ENCODE measurements around the gene MRPL27.
"Not testable (repeated sequence)": the region's sequence is repeated elsewhere in the genome, so short reads cannot be mapped to it uniquely, and the experiment has no call there.

The MRPL27 gene

DNA sequence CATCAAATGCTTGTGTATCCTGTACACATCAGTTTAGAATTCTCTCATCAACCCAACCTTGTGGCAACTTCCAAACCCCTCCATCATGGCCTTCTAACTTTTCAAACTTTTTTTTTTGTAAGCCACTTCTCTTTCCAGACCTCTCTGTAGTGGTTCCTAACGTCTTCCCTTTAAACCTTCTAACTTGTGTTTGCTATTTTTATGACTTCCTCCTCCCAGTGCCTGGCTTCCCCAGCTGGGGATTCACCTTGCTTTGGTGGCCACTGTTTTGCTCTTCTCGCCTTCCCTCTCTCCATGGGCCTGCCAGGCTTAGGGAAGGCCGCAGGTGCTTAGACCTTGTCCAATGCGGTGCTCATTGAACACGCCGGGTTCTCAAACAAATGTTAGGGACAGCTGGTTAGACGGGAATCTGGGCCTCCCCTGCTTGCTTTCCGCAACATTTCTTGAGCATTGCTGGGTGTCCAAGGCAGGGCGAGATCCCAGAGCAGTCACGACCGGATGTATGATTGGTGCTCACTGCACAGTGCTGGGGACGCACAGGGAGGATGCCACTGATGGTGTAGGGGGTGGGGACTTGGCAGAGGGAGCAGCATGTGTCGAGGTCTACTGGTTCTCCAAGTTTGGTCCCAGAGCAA, 28.1 kb downstream of the MRPL27 start:
- DNase-seq: no peak

- no peak for DNase-seq
Measured at GRCh38 chr17:50339381-50339780, 33.6 kb downstream of the MRPL27 start.

DNA sequence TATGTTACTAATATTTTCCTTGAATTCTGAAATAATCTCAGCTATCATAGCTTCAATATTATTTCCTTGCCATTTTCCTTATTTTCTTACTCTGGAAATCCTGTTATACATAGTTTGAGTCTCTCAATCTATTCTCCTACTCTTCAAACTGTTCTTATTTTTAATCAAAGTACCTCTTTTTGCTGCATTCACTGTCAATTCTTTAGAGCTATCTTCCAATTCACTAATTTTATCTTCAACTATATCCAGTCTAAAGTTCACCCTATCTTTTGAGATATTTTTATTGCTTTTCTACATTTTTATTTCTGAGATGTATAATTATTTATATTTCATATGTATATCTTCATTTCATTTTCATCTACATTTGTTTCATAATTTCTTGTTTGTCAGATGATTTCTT, 34.3 kb downstream of the MRPL27 start:
- DNase-seq: no peak

GRCh38 chr17:50337956-50338355, 35.0 kb downstream of the MRPL27 start:
- DNase-seq: no peak

DNA sequence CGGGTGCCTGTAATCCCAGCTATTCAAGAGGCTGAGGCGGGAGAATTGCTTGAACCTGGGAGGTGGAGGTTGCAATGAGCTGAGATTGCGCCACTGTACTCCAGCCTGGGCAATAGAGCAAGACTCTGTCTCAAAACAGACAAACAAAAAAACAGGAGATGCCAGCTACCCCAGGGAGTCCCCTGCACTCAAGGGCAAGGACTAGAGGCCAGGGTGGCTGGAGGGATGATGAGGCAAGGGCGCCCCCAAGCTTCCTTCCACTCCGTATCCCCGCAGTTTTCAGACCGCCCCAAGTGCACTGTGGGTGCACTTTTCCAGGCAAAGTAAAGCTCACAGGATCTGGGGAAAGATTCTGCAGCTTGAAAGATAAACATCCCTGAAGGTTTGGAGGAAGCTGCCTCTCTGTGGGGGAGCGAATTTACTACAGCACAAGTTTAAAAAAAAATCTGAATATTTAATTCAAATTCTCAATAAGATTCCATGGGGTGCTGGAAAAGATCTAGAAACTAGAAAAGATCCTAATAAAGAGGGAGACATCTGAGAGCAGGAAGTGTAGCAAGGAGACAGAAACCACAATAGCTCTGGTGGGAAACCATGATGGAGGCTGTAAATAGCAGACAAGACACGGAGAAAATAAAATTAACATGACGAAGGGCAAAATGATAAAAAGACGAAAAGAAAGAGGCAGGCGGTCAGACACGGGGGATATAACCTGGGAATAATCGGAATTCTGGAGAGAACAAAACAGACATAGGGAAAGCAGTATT, 39.5 kb downstream of the MRPL27 start:
- DNase-seq: not testable (repeated sequence)

GRCh38 chr17:50332196-50332595, 40.8 kb downstream of the MRPL27 start:
- no peak for DNase-seq

GRCh38 chr17:50331085-50331791, 41.7 kb downstream of the MRPL27 start:
- no peak for DNase-seq

DNA sequence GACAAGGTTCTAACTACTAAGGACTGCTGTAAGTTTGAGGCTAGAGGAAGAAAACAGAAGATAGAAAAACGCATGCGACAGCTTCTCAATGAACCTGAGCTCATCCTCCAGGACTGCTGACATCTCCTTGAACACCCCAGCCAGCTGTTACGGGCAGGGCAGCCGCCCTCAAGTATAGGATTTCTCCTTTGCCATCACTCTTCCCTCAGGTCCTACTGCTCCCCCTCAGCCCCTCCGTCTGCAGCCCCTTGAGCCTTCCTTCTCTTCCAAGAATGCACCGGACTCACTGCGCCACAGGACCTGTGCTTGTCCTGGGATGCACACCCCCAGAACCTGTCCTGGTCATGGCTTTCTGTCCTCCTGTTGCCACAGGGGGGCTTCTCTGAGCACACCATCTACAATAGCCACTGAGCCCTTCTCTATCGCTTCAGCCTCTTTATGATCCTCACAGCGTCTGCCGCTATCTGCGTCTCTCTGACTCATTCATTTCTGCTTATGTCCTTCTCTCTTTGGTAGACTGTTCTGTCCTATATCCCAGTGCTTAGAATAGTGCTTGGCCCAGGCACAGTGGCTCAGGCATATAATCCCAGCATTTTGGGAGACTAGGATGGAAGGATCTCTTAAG, 42.7 kb downstream of the MRPL27 start:
- DNase-seq: no peak

DNA sequence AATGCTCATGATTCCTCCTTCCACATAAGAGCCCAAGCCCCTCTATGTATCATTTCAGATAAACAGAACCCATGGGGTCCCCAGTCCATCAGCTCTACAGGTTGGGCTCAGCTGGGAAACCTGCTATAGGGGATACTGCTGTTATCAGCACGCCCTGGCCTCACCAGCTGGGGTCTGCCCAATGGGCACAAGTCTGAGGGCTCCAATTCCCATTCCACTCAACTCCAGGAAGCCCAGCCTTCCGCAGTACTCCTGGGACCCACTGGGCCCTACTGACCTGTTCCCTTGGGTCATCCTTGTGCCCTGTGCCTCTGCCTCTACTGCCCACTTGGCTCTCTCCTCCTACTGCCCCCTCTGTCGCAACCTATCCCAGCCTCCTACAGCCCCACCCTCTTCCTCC, 43.3 kb downstream of the MRPL27 start:
- no peak for DNase-seq

GRCh38 chr17:50328363-50329325, 44.3 kb downstream of the MRPL27 start:
- no peak for DNase-seq

GRCh38 chr17:50326831-50327364, 46.1 kb downstream of the MRPL27 start:
- DNase-seq: no peak

- no peak for DNase-seq
Measured at GRCh38 chr17:50325906-50326305, 47.1 kb downstream of the MRPL27 start.

GRCh38 chr17:50323060-50323459, 49.9 kb downstream of the MRPL27 start:
- DNase-seq: no peak

DNA sequence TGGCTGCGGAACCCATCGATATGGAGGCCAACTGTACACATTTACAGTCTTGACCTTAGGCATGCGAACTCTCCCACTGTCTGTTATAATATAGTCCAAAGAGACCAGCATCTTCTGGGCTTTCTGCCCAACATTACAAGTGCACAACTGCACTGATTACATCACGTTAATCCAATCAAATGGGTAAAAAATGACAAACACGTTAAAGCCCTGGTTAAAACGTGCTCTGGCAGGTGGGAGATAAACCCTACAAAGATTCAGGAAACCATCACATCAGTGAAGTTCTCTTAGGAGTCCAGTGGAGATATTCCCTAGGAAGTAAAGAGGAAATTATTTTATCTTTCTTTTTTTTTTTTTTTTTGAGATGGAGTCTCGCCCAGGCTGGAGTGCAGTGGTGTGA, 50.7 kb downstream of the MRPL27 start:
- no peak for DNase-seq

DNA sequence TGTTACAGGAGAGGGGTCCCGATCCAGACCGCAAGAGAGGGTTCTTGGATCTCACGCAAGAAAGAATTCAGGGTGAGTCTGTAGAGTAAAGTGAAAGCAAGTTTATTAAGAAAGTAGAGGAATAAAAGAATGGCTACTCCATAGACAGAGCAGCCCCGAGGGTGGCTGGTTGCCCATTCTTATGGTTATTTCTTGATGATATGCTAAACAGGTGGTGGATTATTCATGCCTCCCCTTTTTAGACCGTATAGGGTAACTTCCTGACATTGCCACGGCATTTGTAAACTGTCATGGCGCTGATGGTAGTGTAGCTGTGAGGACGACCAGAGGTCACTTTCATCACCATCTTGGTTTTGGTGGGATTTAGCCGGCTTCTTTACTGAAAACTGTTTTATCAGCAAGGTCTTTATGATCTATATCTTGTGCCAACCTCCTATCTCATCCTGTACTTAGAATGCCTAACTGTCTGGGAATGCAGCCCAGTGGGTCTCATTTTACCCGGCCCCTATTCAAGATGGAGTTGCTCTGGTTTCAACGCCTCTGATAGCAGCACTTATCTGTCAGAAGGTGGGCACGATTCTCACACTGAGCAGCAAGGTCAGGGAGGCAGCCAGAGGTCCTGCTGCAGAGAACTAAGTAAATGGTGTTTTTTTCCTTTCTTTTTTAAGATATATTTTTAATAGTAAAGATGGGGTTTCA, 53.5 kb downstream of the MRPL27 start:
- DNase-seq: no peak

DNA sequence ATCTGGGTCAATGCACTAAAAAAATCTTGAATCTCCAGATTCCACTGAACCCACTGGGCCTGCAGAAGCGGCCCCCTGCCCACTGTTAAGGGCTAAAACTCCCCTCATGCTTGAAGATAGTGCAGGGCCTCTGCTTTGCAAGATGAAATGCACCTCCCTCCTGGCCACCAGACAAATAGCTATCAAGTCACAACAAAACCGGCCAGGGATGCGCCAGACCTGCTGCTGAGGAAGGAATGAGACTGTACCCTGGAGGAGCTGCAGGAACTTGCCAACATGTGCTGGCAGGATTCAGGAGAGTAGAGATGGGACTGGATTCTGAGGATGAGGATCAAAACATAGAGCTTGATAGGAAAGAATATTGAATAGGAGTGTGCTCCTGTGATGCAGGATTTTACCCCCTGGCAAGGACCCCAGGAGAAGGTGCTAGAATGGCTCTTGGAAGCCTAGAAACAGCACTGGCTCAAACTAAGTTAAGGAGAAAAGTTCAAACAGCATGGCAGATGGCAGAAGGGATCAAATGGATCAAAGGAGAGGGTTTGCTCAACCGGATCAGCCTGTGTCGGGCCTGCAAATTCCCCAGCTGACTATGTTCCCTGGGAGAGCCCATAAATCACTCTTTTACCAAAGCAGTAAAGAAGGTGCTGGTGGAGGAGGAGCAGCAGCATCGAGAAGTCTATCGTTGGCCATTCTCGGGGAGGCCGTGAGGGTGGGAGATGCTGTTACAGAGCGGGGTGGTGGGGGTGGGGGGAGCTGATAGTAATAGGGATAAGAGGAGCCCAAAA, 54.3 kb downstream of the MRPL27 start:
- no peak for DNase-seq

Measured in CD4-positive, alpha-beta T cell treated with Interleukin-21 for 1 hour (primary cell).